Activated T-cell treated with anti-CD3 and anti-CD28 coated beads, Interleukin-2, amount 50 U/mL, for 72 hours (primary cell): ENCODE results near the gene RXFP3. TPM values are rescaled to one million over a fixed set of nuclear protein-coding genes. Genes with fewer than 3 reads are reported as not detected.
A peak's percentile ranks its signal among the peaks of the same experiment; 100 is the strongest.
"Not testable (repeated sequence)": the region's sequence is repeated elsewhere in the genome, so short reads cannot be mapped to it uniquely, and the experiment has no call there.

Experiments used
- ATAC-seq, 2 donors: fragments of 150-1000 bp; cut with Tn5 transposase; replicated peaks in 1 of 2; 2 replicates each; pipeline ENCODE4 v1.10.0; 2021; ENCODE audit warnings: moderate library complexity in 2 of 2, mild to moderate bottlenecking in 1 of 2
- DNase-seq, 2 donors: peaks; one replicate each; pipeline ENCODE4 v3.0.0; 2021 to 2022; ENCODE audit warnings: mixed read lengths in 1 of 2
- H3K27ac Mint-ChIP-seq: one replicate; pipeline ENCODE4 v1.8.0; 2022; ENCODE audit warnings: mild to moderate bottlenecking, moderate library complexity, mixed read lengths
- H3K27me3 Mint-ChIP-seq: one replicate; pipeline ENCODE4 v1.8.0; 2022; ENCODE audit warnings: low read depth, mixed read lengths
- H3K36me3 Mint-ChIP-seq, 2 donors: one replicate each; pipeline ENCODE4 v1.8.0; 2022; ENCODE audit warnings: mixed read lengths in 2 of 2, mild to moderate bottlenecking in 1 of 2; ENCODE audit not compliant: insufficient read depth in 2 of 2
- H3K4me1 Mint-ChIP-seq: one replicate; pipeline ENCODE4 v1.8.0; 2022; ENCODE audit warnings: low read depth, mixed read lengths
- H3K4me3 Mint-ChIP-seq, 2 donors: one replicate each; pipeline ENCODE4 v1.8.0; 2022; ENCODE audit warnings: mild to moderate bottlenecking in 2 of 2, mixed read lengths in 2 of 2, moderate library complexity in 2 of 2
- H3K9me3 Mint-ChIP-seq, 2 donors: one replicate each; pipeline ENCODE4 v1.8.0; 2022; ENCODE audit warnings: mixed read lengths in 2 of 2
- total RNA-seq, 2 donors: library from RNA; stranded (reverse); gene quantifications; one replicate each; pipeline ENCODE4 v1.2.3, GENCODE V29; 2022

Gene RXFP3
- total RNA-seq, 2 donors from 2014 or later, result not detected

- Mint-ChIP-seq H3K27me3 (peaks cover 78% of the 10 kb centered on the region), H3K4me1 (peaks cover 9% of the 10 kb centered on the region), H3K36me3 (no peaks in the 10 kb centered on the region), H3K9me3 (no peaks in the 10 kb centered on the region), H3K4me3 (no peak overlapping the region), H3K27ac (no peak overlapping the region)
- ATAC-seq, result no peak
- DNase-seq, result no peak
Observed at GRCh38 chr5:33938881-33939280, 2.7 kb downstream of the RXFP3 start.

- DNase-seq (no peak), ATAC-seq (no peak)
- Mint-ChIP-seq H3K36me3 (no peaks in the 10 kb centered on the region), H3K27me3 (peaks cover 78% of the 10 kb centered on the region), H3K9me3 (no peaks in the 10 kb centered on the region), H3K27ac (no peak overlapping the region), H3K4me1 (peaks cover 9% of the 10 kb centered on the region), H3K4me3 (no peak overlapping the region)
Observed at GRCh38 chr5:33939556-33940262, 3.5 kb downstream of the RXFP3 start.

- Mint-ChIP-seq H3K9me3 (no peaks in the 10 kb centered on the region), H3K4me3 (no peak overlapping the region), H3K27me3 (peaks cover 76% of the 10 kb centered on the region), H3K27ac (no peak overlapping the region), H3K36me3 (no peaks in the 10 kb centered on the region), H3K4me1 (peaks cover 7% of the 10 kb centered on the region)
- ATAC-seq (no peak), DNase-seq (no peak)
Observed at GRCh38 chr5:33941090-33941489, 4.9 kb downstream of the RXFP3 start.

- Mint-ChIP-seq H3K9me3 (peaks cover 0 to 1% of the 10 kb centered on the region in 2 donors), H3K27me3 (peaks cover 50% of the 10 kb centered on the region), H3K36me3 (no peaks in the 10 kb centered on the region), H3K4me1 (no peaks in the 10 kb centered on the region), H3K27ac (no peak overlapping the region), H3K4me3 (no peak overlapping the region)
- no peak for ATAC-seq
- no peak for DNase-seq
Observed at GRCh38 chr5:33944543-33945132, 8.5 kb downstream of the RXFP3 start.

GRCh38 chr5:33952175-33952574 lies 16.0 kb downstream of the RXFP3 start:
- not testable (repeated sequence) for H3K4me1 Mint-ChIP-seq, DNase-seq, H3K27me3 Mint-ChIP-seq, H3K27ac Mint-ChIP-seq, H3K4me3 Mint-ChIP-seq, H3K9me3 Mint-ChIP-seq, H3K36me3 Mint-ChIP-seq, ATAC-seq

GRCh38 chr5:33957577-33958150 lies 21.5 kb downstream of the RXFP3 start:
- Mint-ChIP-seq H3K9me3 (peaks cover 0 to 1% of the 10 kb centered on the region in 2 donors), H3K4me3 (no peak overlapping the region), H3K36me3 (no peaks in the 10 kb centered on the region), H3K27me3 (peaks cover 11% of the 10 kb centered on the region), H3K4me1 (no peaks in the 10 kb centered on the region), H3K27ac (no peak overlapping the region)
- ATAC-seq (no peak), DNase-seq (no peak)

- H3K27ac Mint-ChIP-seq, result no peak overlapping the region
Observed at GRCh38 chr5:33958176-33958575, 22.0 kb downstream of the RXFP3 start.

GRCh38 chr5:33964132-33964700 lies 28.0 kb downstream of the RXFP3 start:
- Mint-ChIP-seq H3K27me3 (peaks cover 11% of the 10 kb centered on the region), H3K36me3 (no peaks in the 10 kb centered on the region), H3K4me1 (peaks cover 10% of the 10 kb centered on the region), H3K27ac (no peak overlapping the region), H3K4me3 (no peak overlapping the region), H3K9me3 (no peaks in the 10 kb centered on the region)
- DNase-seq (no peak), ATAC-seq (peak; percentile 56 to 70)

More at GRCh38 chr5:33958176-33958575, 22.0 kb downstream of the RXFP3 start:
- no peaks in the 10 kb centered on the region for H3K36me3 Mint-ChIP-seq
- H3K9me3 Mint-ChIP-seq, result peaks cover 0 to 1% of the 10 kb centered on the region in 2 donors
- ATAC-seq (no peak), DNase-seq (no peak)
- peaks cover 11% of the 10 kb centered on the region for H3K27me3 Mint-ChIP-seq
- H3K4me3 Mint-ChIP-seq, result no peak overlapping the region
- no peaks in the 10 kb centered on the region for H3K4me1 Mint-ChIP-seq

- Mint-ChIP-seq H3K4me1 (peaks cover 18% of the 10 kb centered on the region), H3K27me3 (peaks cover 11% of the 10 kb centered on the region), H3K36me3 (no peaks in the 10 kb centered on the region), H3K27ac (no peak overlapping the region), H3K9me3 (no peaks in the 10 kb centered on the region), H3K4me3 (no peak overlapping the region)
- DNase-seq (no peak), ATAC-seq (no peak)
Observed at GRCh38 chr5:33966805-33967204, 30.6 kb downstream of the RXFP3 start.

GRCh38 chr5:33968211-33969005 lies 32.2 kb downstream of the RXFP3 start:
- Mint-ChIP-seq H3K36me3 (no peaks in the 10 kb centered on the region), H3K4me3 (no peak overlapping the region), H3K9me3 (no peaks in the 10 kb centered on the region), H3K27ac (no peak overlapping the region), H3K4me1 (peaks cover 27% of the 10 kb centered on the region), H3K27me3 (peaks cover 9% of the 10 kb centered on the region)
- DNase-seq (no peak), ATAC-seq (no peak)

GRCh38 chr5:33969572-33970452 lies 33.6 kb downstream of the RXFP3 start:
- ATAC-seq (peak; percentile 61 to 65), DNase-seq (peak in 1 of 2 donors; percentile 20)
- Mint-ChIP-seq H3K4me1 (peaks cover 28% of the 10 kb centered on the region), H3K27me3 (peaks cover 11% of the 10 kb centered on the region), H3K27ac (no peak overlapping the region), H3K4me3 (no peak overlapping the region), H3K9me3 (no peaks in the 10 kb centered on the region), H3K36me3 (no peaks in the 10 kb centered on the region)

GRCh38 chr5:33973271-33973670 lies 37.1 kb downstream of the RXFP3 start:
- Mint-ChIP-seq H3K4me3 (no peak overlapping the region), H3K4me1 (peaks cover 24% of the 10 kb centered on the region), H3K27ac (no peak overlapping the region), H3K27me3 (peaks cover 11% of the 10 kb centered on the region), H3K36me3 (no peaks in the 10 kb centered on the region), H3K9me3 (no peaks in the 10 kb centered on the region)
- ATAC-seq (peak; percentile 74 to 84), DNase-seq (no peak)
